Measurements from ENCODE around the gene TEAD1. TPM values are rescaled to one million over a fixed set of nuclear protein-coding genes. Genes with fewer than 3 reads are reported as not detected.

Gene TEAD1
- total RNA-seq, 6 experiments from 2014 or later = 218 to 252 (median 227) TPM

DNA sequence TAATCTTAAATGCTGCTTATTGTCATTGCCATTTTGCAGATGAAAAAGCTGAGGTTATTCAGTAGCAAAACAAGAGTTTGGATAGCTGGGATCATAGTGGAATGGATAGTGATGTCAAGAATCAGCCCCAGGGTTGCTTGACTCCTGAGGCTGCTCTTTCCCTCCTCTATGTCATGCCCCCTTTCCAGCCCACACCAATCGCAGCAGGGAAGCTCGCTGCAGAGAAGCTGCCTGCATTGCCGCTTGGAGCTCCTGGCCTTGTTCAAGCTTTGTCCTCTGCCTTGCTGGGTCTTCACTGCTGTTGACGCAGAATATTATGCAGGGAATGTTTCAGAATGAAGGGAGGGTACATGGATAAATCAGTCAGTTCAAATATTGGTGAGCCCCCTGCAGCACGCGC lies 206.1 kb downstream of the TEAD1 start:
- H3K27ac Mint-ChIP-seq = no peak overlapping the region
- H3K36me3 Mint-ChIP-seq (ENCODE audit: low read depth) = peaks cover 44% of the 10 kb centered on the region
- DNase-seq = no peak

DNA sequence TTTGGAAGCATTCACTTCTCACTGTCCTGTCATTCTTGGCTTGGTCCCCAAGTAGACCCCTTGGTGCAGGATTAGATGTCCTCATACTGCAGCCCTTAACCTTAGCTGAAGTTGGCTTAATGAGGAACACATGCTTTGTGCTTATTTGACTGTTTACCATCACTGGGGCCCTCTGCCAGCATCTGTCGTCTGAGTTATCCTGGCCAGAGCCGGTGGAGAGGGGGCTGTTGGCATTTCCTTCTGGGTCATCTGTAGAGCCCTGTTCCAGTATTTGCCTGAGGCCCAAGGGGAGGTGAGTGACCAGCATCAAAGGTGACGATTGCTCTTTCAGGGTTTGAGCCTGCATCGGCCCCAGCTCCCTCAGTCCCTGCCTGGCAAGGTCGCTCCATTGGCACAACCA lies 208.4 kb downstream of the TEAD1 start:
- Mint-ChIP-seq H3K36me3 (ENCODE audit: low read depth) (peaks cover 44% of the 10 kb centered on the region), H3K27ac (no peak overlapping the region)

More for the DNA sequence above, 206.1 kb downstream of the TEAD1 start:
- Mint-ChIP-seq H3K4me1 (ENCODE audit: low read depth) (peaks cover 24% of the 10 kb centered on the region), H3K4me3 (no peak overlapping the region), H3K9me3 (no peaks in the 10 kb centered on the region), H3K27me3 (ENCODE audit: insufficient read depth) (peaks cover 11% of the 10 kb centered on the region)
- TF ChIP-seq, protein P1, sequence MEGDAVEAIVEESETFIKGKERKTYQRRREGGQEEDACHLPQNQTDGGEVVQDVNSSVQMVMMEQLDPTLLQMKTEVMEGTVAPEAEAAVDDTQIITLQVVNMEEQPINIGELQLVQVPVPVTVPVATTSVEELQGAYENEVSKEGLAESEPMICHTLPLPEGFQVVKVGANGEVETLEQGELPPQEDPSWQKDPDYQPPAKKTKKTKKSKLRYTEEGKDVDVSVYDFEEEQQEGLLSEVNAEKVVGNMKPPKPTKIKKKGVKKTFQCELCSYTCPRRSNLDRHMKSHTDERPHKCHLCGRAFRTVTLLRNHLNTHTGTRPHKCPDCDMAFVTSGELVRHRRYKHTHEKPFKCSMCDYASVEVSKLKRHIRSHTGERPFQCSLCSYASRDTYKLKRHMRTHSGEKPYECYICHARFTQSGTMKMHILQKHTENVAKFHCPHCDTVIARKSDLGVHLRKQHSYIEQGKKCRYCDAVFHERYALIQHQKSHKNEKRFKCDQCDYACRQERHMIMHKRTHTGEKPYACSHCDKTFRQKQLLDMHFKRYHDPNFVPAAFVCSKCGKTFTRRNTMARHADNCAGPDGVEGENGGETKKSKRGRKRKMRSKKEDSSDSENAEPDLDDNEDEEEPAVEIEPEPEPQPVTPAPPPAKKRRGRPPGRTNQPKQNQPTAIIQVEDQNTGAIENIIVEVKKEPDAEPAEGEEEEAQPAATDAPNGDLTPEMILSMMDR (IDR thresholded peaks at IDR 0.05) = no peak

DNA sequence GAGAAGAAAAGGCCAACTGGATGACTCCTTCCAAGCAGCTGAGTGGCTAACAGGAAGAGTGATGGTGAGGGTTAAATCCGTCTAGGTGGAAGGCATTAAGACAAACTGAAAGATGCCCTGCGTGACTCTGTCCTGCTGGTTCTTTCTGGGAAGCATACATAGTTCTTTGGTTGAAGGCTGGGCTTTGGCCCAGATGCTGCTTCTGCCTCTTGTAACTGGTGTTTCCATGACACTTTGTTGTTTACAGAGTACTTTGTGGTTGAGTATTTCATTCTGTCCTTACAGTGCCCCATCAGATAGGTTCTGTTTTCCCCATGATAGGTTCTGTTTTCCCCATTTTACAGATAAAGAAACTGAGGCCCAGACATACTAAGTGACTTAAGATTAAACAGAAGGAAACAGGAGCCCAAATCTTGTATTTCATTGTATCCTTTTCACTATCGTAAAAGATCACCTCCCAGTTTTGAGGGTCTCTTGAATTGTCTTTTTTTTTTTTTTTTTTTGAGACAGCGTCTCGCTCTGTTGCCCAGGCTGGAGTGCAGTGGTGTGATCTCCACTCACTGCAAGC lies 210.6 kb downstream of the TEAD1 start:
- DNase-seq = no peak
- Mint-ChIP-seq H3K27me3 (ENCODE audit: insufficient read depth) (peaks cover 6% of the 10 kb centered on the region), H3K4me3 (no peak overlapping the region), H3K9me3 (no peaks in the 10 kb centered on the region), H3K27ac (peak overlapping the region; percentile 73), H3K4me1 (ENCODE audit: low read depth) (peaks cover 34% of the 10 kb centered on the region), H3K36me3 (ENCODE audit: low read depth) (peaks cover 43% of the 10 kb centered on the region)
- TF ChIP-seq, protein P1 (IDR thresholded peaks at IDR 0.05) = no peak

More for the DNA sequence above, 208.4 kb downstream of the TEAD1 start:
- peaks cover 14% of the 10 kb centered on the region for H3K4me1 Mint-ChIP-seq (ENCODE audit: low read depth)
- H3K27me3 Mint-ChIP-seq (ENCODE audit: insufficient read depth) = peaks cover 11% of the 10 kb centered on the region
- no peak overlapping the region for H3K4me3 Mint-ChIP-seq
- DNase-seq = no peak
- TF ChIP-seq, protein P1 (IDR thresholded peaks at IDR 0.05) = no peak
- no peaks in the 10 kb centered on the region for H3K9me3 Mint-ChIP-seq

DNA sequence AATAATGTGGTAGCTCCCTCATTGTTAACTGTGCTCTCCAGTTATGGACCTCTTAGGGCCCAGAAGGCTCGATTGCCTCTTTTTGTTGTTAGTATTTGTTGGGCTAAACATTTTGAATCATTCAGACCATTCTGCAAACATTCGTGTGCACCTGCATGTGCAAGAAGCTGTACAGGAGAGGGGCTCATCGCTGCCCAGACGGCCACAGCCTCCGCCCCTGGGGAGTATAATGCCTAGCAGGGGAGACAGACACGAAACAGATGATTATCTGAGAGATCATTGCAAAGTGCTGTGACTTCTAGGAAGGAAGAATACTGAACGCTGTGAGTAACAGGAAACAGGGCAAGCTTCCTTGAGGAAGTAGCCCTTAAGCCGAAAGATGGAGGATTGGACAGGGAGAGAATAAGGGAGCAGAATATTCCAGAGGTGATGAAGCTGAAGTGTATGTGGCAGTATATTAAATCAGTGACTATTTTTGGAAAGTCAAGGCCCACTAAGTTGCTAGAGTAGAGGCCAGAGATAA lies 211.6 kb downstream of the TEAD1 start:
- Mint-ChIP-seq H3K27me3 (ENCODE audit: insufficient read depth) (peaks cover 3% of the 10 kb centered on the region), H3K9me3 (no peaks in the 10 kb centered on the region), H3K27ac (peak overlapping the region; percentile 25; the same call in 1 of the 2 replicates), H3K4me1 (ENCODE audit: low read depth) (peaks cover 42% of the 10 kb centered on the region), H3K4me3 (no peak overlapping the region), H3K36me3 (ENCODE audit: low read depth) (peaks cover 41% of the 10 kb centered on the region)
- TF ChIP-seq, protein P1 (IDR thresholded peaks at IDR 0.05) = no peak
- no peak for DNase-seq

DNA sequence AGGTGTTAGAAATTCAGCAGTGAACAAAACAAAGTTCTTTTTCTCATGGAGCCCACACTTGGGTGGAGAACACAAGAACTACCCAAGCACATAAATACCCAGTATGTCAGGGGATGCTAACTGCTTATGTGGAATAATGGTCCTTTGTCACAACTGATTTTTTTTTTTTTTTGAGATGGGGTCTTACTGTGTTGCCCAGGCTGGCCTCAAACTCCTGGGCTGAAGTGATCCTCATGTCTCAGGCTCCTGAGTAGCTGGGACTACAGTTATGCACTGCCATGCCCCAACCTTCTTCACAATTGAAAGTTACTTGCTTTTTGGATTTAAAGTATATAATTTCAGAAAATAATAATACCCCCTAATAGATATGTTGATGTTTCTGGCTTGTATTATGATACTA lies 212.3 kb downstream of the TEAD1 start:
- H3K27me3 Mint-ChIP-seq (ENCODE audit: insufficient read depth) = peaks cover 3% of the 10 kb centered on the region
- peak overlapping the region; percentile 25; the same call in 1 of the 2 replicates for H3K27ac Mint-ChIP-seq
- TF ChIP-seq, protein P1 (IDR thresholded peaks at IDR 0.05) = no peak
- no peaks in the 10 kb centered on the region for H3K9me3 Mint-ChIP-seq
- peaks cover 48% of the 10 kb centered on the region for H3K4me1 Mint-ChIP-seq (ENCODE audit: low read depth)
- no peak for DNase-seq
- H3K36me3 Mint-ChIP-seq (ENCODE audit: low read depth) = peaks cover 43% of the 10 kb centered on the region
- no peak overlapping the region for H3K4me3 Mint-ChIP-seq

All from HFFc6 (cell line).